Osteoblast (primary cell): ENCODE results near the gene SSU72. TPM values are rescaled to one million over a fixed set of nuclear protein-coding genes. Genes with fewer than 3 reads are reported as not detected.
"Not testable (repeated sequence)": the region's sequence is repeated elsewhere in the genome, so short reads cannot be mapped to it uniquely, and the experiment has no call there.

Source experiments
- DNase-seq: peaks from one replicate; pipeline ENCODE4 v3.0.0; 2011; ENCODE audit warnings: low spot score, mixed read lengths; ENCODE audit not compliant: insufficient read length; ENCODE audit errors: missing footprints
- H2AFZ ChIP-seq: 2 replicates; pipeline ENCODE4 v1.6.0; 2011; ENCODE audit warnings: mild to moderate bottlenecking, low read length
- H3K27ac ChIP-seq: 2 replicates; pipeline ENCODE4 v1.5.1; 2011; ENCODE audit warnings: mild to moderate bottlenecking, low read depth, low read length, moderate library complexity
- H3K27me3 ChIP-seq: 2 replicates; pipeline ENCODE4 v1.6.0; 2012; ENCODE audit warnings: mild to moderate bottlenecking, control low read depth, inconsistent platforms, low read length, moderate library complexity; ENCODE audit not compliant: insufficient read depth
- H3K36me3 ChIP-seq: 2 replicates; pipeline ENCODE4 v1.5.1; 2011; ENCODE audit warnings: mild to moderate bottlenecking, low read length, control low read depth, moderate library complexity; ENCODE audit not compliant: insufficient read depth
- H3K4me1 ChIP-seq: 2 replicates; pipeline ENCODE4 v1.5.1; 2011; ENCODE audit warnings: mild to moderate bottlenecking, low read length, control low read depth, moderate library complexity; ENCODE audit not compliant: insufficient read depth
- H3K4me2 ChIP-seq: 2 replicates; pipeline ENCODE4 v1.6.0; 2011; ENCODE audit warnings: mild to moderate bottlenecking, low read length; ENCODE audit not compliant: insufficient read depth
- H3K4me3 ChIP-seq: fragments of 200-600 bp; sonication (generic); 3 replicates; pipeline ENCODE4 v1.5.1; 2012; ENCODE audit warnings: mild to moderate bottlenecking, low read length, inconsistent platforms; ENCODE audit not compliant: insufficient read depth
- H3K79me2 ChIP-seq: 2 replicates; pipeline ENCODE4 v1.6.0; 2012; ENCODE audit warnings: mild to moderate bottlenecking, low read length, control low read depth, inconsistent platforms; ENCODE audit not compliant: insufficient read depth
- H3K9me3 ChIP-seq: 2 replicates; pipeline ENCODE4 v1.5.1; 2011; ENCODE audit warnings: low read depth, low read length, control low read depth
- H4K20me1 ChIP-seq: 2 replicates; pipeline ENCODE4 v1.6.0; 2012; ENCODE audit warnings: mild to moderate bottlenecking, low read length, control low read depth; ENCODE audit not compliant: insufficient read depth
- total RNA-seq: library from RNA; depleted of rRNA; stranded (reverse); fragments of >200 nt; gene quantifications from 2 replicates; pipeline ENCODE4 v1.2.3, GENCODE V29; 2012
- TF ChIP-seq, protein P1 (sequence below): IDR thresholded peaks from 2 replicates; pipeline ENCODE4 v1.5.1; 2011; ENCODE audit warnings: mild to moderate bottlenecking, low read depth, low read length, moderate library complexity; ENCODE audit errors: extremely low read depth

Gene SSU72
- total RNA-seq, 1 donor, result 73.1 TPM

GRCh38 chr1:1512425-1512824, 62.2 kb downstream of the SSU72 start:
- peak overlapping the region; percentile 99 for H3K4me3 ChIP-seq
- not testable (repeated sequence) for H3K27me3 ChIP-seq, DNase-seq, H4K20me1 ChIP-seq, H2AFZ ChIP-seq, H3K27ac ChIP-seq, H3K4me1 ChIP-seq, H3K36me3 ChIP-seq, H3K9me3 ChIP-seq
- H3K79me2 ChIP-seq, result peaks cover 31% of the 10 kb centered on the region
- peak overlapping the region; percentile 48 for H3K4me2 ChIP-seq

DNA sequence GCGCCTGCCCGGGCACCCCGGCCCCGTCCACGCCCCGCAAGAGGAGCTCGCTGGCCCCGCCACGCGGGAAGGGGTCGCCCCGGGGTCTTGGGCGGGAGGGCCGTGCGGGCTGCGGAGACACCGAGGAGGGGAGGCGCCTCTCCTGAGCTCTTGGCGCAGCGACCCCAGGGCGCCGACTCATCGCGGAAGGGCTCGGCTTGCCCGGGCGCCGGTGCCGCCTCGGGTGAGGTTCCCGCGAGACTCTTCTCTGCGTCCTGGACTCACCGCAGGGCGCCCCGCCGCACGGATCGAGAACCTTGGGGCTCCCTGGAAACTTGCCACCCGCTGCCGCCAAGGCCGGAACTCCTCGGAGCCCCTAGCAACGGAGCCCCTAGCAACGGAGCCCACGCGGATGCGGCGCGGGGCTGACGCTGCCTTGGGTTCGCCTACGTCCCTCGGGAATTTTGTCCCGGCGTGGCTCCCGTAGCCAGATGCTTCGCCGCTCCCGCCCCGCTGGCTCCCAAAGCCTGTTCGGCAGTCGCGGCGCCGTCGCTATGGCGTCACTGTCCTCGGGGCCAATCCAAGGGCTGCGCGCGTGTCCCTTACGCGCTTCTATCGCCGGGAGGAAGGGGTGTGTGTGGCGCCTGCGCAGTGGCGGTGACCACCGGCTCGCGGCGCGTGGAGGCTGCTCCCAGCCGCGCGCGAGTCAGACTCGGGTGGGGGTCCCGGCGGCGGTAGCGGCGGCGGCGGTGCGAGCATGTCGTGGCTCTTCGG, 63.0 kb downstream of the SSU72 start, which contains the start of gene ATAD3A:
Gene ATAD3A, plus strand, starts transcription at position 630 of the 753 bp plus-strand sequence. Its CDS starts 107 bp downstream, at position 737.
- peak within 1 kb of the TSS; percentile 96 for H2AFZ ChIP-seq
- H3K4me2 ChIP-seq, result peak within 1 kb of the TSS; percentile 98
- TF ChIP-seq, protein P1, sequence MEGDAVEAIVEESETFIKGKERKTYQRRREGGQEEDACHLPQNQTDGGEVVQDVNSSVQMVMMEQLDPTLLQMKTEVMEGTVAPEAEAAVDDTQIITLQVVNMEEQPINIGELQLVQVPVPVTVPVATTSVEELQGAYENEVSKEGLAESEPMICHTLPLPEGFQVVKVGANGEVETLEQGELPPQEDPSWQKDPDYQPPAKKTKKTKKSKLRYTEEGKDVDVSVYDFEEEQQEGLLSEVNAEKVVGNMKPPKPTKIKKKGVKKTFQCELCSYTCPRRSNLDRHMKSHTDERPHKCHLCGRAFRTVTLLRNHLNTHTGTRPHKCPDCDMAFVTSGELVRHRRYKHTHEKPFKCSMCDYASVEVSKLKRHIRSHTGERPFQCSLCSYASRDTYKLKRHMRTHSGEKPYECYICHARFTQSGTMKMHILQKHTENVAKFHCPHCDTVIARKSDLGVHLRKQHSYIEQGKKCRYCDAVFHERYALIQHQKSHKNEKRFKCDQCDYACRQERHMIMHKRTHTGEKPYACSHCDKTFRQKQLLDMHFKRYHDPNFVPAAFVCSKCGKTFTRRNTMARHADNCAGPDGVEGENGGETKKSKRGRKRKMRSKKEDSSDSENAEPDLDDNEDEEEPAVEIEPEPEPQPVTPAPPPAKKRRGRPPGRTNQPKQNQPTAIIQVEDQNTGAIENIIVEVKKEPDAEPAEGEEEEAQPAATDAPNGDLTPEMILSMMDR, result no peak
- no peaks in the 10 kb centered on the region for H3K9me3 ChIP-seq
- peak within 1 kb of the TSS; percentile 97 for H3K27ac ChIP-seq
- H3K79me2 ChIP-seq, result peaks cover 31% of the 10 kb centered on the region
- H3K27me3 ChIP-seq, result no peaks in the 10 kb centered on the region
- peak within 1 kb of the TSS; percentile 99 for H3K4me3 ChIP-seq
- peak; percentile 100 for DNase-seq
- peaks cover 4% of the 10 kb centered on the region for H4K20me1 ChIP-seq
- H3K4me1 ChIP-seq, result peaks cover 7% of the 10 kb centered on the region
- peaks cover 8% of the 10 kb centered on the region for H3K36me3 ChIP-seq

DNA sequence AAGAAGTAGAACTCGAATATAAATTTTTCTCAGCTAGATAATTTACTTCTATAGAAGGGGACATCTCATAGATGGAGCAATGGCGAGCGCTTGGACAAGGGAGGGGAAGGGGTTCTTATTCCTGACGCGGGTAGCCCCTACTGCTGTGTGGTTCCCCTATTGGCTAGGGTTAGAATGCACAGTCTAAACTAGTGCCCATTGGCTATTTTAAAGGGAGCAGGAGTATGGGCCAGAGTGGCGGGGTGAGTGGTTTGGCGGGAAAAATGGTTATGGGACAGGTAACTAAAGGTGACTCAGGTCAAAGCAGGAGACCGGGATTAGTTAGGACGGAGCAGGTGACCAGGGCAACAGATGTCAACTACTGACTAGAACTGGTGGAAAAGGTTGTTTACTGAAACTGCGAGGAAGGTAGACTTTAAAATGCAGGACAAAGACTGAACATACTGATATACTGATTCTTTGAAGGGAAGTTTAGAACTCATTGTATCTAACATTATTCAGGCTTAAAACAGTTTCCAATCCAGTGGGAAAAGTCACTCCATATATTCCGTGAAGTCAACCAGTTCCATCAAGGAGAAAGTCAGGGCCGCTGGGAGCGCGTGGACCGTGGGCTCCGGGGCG, 63.6 kb downstream of the SSU72 start:
- DNase-seq, result peak; percentile 65
- peaks cover 7% of the 10 kb centered on the region for H3K4me1 ChIP-seq
- H3K79me2 ChIP-seq, result peaks cover 28% of the 10 kb centered on the region
- TF ChIP-seq, protein P1, result no peak
- peak overlapping the region; percentile 99 for H3K4me3 ChIP-seq
- no peaks in the 10 kb centered on the region for H3K9me3 ChIP-seq
- peak overlapping the region; percentile 98 for H3K4me2 ChIP-seq
- H3K27ac ChIP-seq, result peak overlapping the region; percentile 97
- H2AFZ ChIP-seq, result peak overlapping the region; percentile 96
- H4K20me1 ChIP-seq, result peaks cover 4% of the 10 kb centered on the region
- H3K27me3 ChIP-seq, result no peaks in the 10 kb centered on the region
- peaks cover 8% of the 10 kb centered on the region for H3K36me3 ChIP-seq

- not testable (repeated sequence) for H3K4me3 ChIP-seq, DNase-seq, H3K27me3 ChIP-seq, H3K9me3 ChIP-seq, H3K4me1 ChIP-seq, H3K36me3 ChIP-seq, H4K20me1 ChIP-seq, H3K4me2 ChIP-seq, H2AFZ ChIP-seq, H3K27ac ChIP-seq
- H3K79me2 ChIP-seq, result peaks cover 14% of the 10 kb centered on the region
Observed at GRCh38 chr1:1509465-1509850, 65.2 kb downstream of the SSU72 start.

DNA sequence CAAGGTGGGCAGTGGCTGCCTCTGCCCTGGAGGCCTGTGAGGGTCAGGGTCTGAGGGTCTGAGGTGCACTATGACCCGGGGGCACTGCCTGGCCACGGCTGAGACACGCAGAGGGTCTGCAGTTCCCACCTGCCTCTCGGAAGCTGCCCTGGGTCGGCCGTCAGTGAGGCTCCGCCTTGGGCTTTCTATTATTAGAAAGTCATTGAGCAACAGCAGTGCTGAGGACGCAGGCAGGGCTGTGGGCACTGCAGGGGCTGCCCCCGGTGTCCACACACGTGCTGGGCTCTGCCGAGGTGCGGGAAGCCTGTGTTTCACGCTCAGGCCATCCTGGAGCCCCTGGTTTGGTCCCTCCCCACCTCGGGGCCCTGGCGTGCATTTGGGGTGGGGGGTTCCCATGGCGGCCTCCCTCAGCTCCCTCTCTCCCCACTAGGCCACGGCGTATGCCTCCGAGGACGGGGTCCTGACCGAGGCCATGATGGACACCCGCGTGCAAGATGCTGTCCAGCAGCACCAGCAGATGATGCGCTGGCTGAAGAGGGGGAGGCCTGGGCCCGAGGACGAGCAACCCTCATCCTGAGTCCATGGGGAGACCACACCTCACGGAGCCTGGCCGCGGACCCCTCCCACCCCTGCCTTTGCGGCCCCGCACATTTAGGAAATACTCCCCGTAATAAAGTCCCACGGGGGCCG, 65.7 kb downstream of the SSU72 start:
- not testable (repeated sequence) for H2AFZ ChIP-seq, H3K27me3 ChIP-seq, H3K79me2 ChIP-seq, H3K4me1 ChIP-seq, H3K4me2 ChIP-seq, H3K36me3 ChIP-seq, H3K4me3 ChIP-seq, H3K9me3 ChIP-seq, H4K20me1 ChIP-seq, H3K27ac ChIP-seq, DNase-seq
